ENCODE data around the gene USP32.

DNA sequence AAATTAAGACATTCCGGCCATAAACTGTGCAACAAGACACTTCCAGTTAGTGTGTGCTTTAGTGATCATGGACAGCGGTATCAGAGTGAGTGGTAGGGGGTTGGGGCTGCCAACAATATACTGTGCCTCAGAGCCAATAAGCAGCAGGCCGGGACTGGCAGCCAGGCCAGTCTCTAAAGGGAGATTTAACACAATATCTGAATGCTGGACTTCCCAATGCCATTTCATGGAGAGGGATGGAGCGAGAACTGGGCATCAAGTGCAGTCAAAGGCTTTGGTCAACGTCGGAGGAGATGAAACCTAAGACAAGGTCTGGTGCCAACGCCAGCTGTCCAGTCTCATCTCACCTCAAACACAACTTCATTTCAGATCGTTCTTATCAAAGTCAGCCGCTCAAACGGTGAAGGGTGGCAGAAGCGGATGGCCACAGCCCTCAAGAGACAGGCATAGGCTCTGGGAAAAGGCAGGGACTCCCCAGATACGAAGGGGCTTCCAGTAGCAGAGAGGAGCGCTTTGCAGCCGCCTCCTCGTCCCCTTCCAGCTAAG, 935 bp downstream of the USP32 start:
- TF ChIP-seq EZH2 (IDR thresholded peaks at IDR 0.05; ENCODE audit: borderline replicate concordance, low read length): no peak
- TF ChIP-seq, protein P1, sequence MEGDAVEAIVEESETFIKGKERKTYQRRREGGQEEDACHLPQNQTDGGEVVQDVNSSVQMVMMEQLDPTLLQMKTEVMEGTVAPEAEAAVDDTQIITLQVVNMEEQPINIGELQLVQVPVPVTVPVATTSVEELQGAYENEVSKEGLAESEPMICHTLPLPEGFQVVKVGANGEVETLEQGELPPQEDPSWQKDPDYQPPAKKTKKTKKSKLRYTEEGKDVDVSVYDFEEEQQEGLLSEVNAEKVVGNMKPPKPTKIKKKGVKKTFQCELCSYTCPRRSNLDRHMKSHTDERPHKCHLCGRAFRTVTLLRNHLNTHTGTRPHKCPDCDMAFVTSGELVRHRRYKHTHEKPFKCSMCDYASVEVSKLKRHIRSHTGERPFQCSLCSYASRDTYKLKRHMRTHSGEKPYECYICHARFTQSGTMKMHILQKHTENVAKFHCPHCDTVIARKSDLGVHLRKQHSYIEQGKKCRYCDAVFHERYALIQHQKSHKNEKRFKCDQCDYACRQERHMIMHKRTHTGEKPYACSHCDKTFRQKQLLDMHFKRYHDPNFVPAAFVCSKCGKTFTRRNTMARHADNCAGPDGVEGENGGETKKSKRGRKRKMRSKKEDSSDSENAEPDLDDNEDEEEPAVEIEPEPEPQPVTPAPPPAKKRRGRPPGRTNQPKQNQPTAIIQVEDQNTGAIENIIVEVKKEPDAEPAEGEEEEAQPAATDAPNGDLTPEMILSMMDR (IDR thresholded peaks at IDR 0.05; ENCODE audit: low read length): no peak

All from OCI-LY1 (cell line).